Measurements from ENCODE around the gene ZNF19. TPM values are rescaled to one million over a fixed set of nuclear protein-coding genes. Genes with fewer than 3 reads are reported as not detected.

Gene ZNF19
- total RNA-seq, 1 donor from 2014 or later: 2.1 TPM

GRCh38 chr16:71474864-71475263 lies 14.3 kb downstream of the ZNF19 start:
- intact Hi-C loops (cut with micrococcal nuclease): no loop called here
- no peak for DNase-seq
- no peak overlapping the region for H3K4me3 Mint-ChIP-seq
- H3K27ac Mint-ChIP-seq: no peak overlapping the region
- H3K9me3 Mint-ChIP-seq: no peaks in the 10 kb centered on the region
- peaks cover 9% of the 10 kb centered on the region for H3K4me1 Mint-ChIP-seq
- no peaks in the 10 kb centered on the region for H3K36me3 Mint-ChIP-seq (ENCODE audit: low read depth)
- H3K27me3 Mint-ChIP-seq: no peaks in the 10 kb centered on the region

GRCh38 chr16:71473891-71474290 lies 15.2 kb downstream of the ZNF19 start:
- no peaks in the 10 kb centered on the region for H3K9me3 Mint-ChIP-seq
- no peak overlapping the region for H3K4me3 Mint-ChIP-seq
- no peak overlapping the region for H3K27ac Mint-ChIP-seq
- H3K4me1 Mint-ChIP-seq: peaks cover 9% of the 10 kb centered on the region
- no peak for DNase-seq
- no peaks in the 10 kb centered on the region for H3K36me3 Mint-ChIP-seq (ENCODE audit: low read depth)
- no peaks in the 10 kb centered on the region for H3K27me3 Mint-ChIP-seq
- intact Hi-C loops (cut with micrococcal nuclease): no loop called here

DNA sequence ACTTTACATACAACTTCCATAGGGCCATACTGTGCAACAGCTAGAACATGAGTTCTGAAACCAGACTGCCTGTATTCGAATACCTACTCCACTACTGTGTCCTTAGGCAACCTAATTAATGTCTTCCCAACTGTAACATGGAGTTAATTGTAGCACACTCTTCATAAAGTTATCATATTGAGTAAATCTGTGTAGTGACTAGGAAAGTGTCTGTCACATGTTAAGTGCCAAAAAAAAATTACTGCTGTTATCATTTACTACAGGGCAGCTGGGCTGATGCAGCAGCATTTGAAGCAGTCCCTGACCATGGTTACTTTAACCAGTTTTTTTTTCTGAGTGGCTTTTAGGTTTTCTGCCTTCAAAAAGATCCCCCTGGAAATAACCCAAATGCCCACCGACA lies 16.2 kb downstream of the ZNF19 start:
- Mint-ChIP-seq H3K36me3 (ENCODE audit: low read depth) (no peaks in the 10 kb centered on the region), H3K9me3 (no peaks in the 10 kb centered on the region), H3K27me3 (no peaks in the 10 kb centered on the region), H3K4me1 (peaks cover 9% of the 10 kb centered on the region), H3K27ac (no peak overlapping the region), H3K4me3 (no peak overlapping the region)
- no peak for DNase-seq
- intact Hi-C loops (cut with micrococcal nuclease): no loop called here

DNA sequence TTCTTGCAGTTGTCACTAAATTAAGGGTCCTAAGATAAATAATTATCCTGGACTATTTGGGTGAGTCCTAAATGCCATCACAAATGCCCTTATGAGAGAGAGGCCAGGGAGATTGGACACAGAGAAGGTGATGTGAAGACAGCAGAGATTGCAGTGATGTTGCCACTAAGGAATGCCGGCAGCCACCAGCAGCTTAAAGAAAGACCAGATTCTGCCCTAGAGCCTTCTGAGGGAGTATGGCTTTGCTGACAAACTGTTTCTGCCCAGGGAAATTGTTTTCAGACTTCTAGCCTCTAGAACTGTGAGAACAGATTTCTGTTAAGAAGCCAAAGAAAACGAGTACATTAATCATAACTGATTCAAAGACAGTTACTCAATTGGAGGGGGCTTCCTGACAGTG lies 17.1 kb downstream of the ZNF19 start:
- Mint-ChIP-seq H3K4me1 (peaks cover 4% of the 10 kb centered on the region), H3K36me3 (ENCODE audit: low read depth) (no peaks in the 10 kb centered on the region), H3K27me3 (no peaks in the 10 kb centered on the region), H3K9me3 (no peaks in the 10 kb centered on the region), H3K27ac (no peak overlapping the region), H3K4me3 (no peak overlapping the region)
- intact Hi-C loops (cut with micrococcal nuclease): no loop called here
- DNase-seq: no peak

- no peak overlapping the region for H3K27ac Mint-ChIP-seq
- H3K27me3 Mint-ChIP-seq: no peaks in the 10 kb centered on the region
- no peaks in the 10 kb centered on the region for H3K36me3 Mint-ChIP-seq (ENCODE audit: low read depth)
- H3K4me3 Mint-ChIP-seq: no peak overlapping the region
- intact Hi-C loops (cut with micrococcal nuclease): loop anchor here (10.0 kb wide), 1 partner anchor 183 kb away; the partner anchor contains the start of gene CMTR2
- H3K4me1 Mint-ChIP-seq: peaks cover 3% of the 10 kb centered on the region
- DNase-seq: peak; percentile 77
- no peaks in the 10 kb centered on the region for H3K9me3 Mint-ChIP-seq
These were observed 21.3 kb downstream of the ZNF19 start for GRCh38 chr16:71467810-71468209.

DNA sequence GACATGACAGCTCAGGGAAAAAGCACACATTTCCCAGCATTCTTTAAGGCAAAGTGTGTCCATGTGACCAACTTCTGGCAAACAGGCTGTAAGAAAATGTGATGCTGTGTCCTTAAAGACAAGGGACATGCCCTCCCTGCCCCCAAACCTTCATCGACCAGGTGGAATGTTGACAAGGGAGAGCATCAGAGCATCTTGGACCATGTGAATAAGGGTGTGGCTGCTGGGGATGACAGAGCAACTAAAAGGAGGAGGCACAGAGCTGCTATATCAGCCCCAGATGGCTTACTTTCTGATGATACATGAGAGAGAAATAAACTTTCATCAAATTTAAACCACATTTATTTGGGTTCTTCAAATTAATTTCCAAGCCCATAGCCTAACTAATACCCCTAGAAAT lies 24.9 kb downstream of the ZNF19 start:
- no peak overlapping the region for H3K4me3 Mint-ChIP-seq
- peaks cover 9% of the 10 kb centered on the region for H3K4me1 Mint-ChIP-seq
- no peaks in the 10 kb centered on the region for H3K36me3 Mint-ChIP-seq (ENCODE audit: low read depth)
- no peaks in the 10 kb centered on the region for H3K27me3 Mint-ChIP-seq
- intact Hi-C loops (cut with micrococcal nuclease): loop anchor here (10.0 kb wide), 1 partner anchor 179 kb away; the partner anchor contains the start of gene CMTR2
- DNase-seq: no peak
- peaks cover 3% of the 10 kb centered on the region for H3K9me3 Mint-ChIP-seq
- no peak overlapping the region for H3K27ac Mint-ChIP-seq

- Mint-ChIP-seq H3K9me3 (peaks cover 3% of the 10 kb centered on the region), H3K27me3 (no peaks in the 10 kb centered on the region), H3K36me3 (ENCODE audit: low read depth) (no peaks in the 10 kb centered on the region), H3K4me3 (peak within 1 kb of the TSS; percentile 91), H3K27ac (peak within 1 kb of the TSS; percentile 81), H3K4me1 (peaks cover 9% of the 10 kb centered on the region)
- intact Hi-C loops (cut with micrococcal nuclease): loop anchor here (1.0 to 10.0 kb wide), 2 partner anchors 22 to 177 kb away; partner anchors contain the start of gene CMTR2
- peak; percentile 94 for DNase-seq
These were observed 27.2 kb downstream of the ZNF19 start, which contains the start of gene ZNF23 for GRCh38 chr16:71461686-71462648. TSS of gene ZNF23 (minus strand) at chr16:71462247. CDS start at chr16:71456796, 5,451 bp downstream.

- DNase-seq: no peak
- peaks cover 3% of the 10 kb centered on the region for H3K9me3 Mint-ChIP-seq
- no peak overlapping the region for H3K27ac Mint-ChIP-seq
- H3K4me3 Mint-ChIP-seq: peak overlapping the region; percentile 91
- intact Hi-C loops (cut with micrococcal nuclease): loop anchor here (10.0 kb wide), 1 partner anchor 176 kb away; the partner anchor contains the start of gene CMTR2
- H3K4me1 Mint-ChIP-seq: peaks cover 9% of the 10 kb centered on the region
- H3K36me3 Mint-ChIP-seq (ENCODE audit: low read depth): peaks cover 6% of the 10 kb centered on the region
- H3K27me3 Mint-ChIP-seq: no peaks in the 10 kb centered on the region
These were observed 28.2 kb downstream of the ZNF19 start for GRCh38 chr16:71460941-71461340.

DNA sequence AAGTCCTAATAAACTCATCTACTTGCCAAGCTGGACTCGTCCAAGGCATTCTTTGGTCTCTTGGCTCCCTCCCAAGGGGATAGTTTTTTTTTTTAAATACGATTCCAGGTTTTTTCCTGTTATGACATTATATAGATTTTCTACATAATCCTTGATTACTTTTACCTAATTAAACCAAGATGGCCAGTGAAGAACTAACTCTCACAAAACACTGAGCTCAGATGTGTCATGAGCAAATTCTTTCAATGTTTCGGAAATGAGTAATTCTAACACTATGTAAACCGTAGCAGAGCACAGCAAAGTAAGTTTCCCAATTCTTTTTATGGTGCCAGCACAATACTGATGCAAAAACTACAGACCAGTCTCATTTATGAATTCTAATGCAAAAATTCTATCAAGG lies 28.9 kb downstream of the ZNF19 start:
- no peaks in the 10 kb centered on the region for H3K27me3 Mint-ChIP-seq
- H3K4me1 Mint-ChIP-seq: peaks cover 9% of the 10 kb centered on the region
- intact Hi-C loops (cut with micrococcal nuclease): loop anchor here (10.0 kb wide), 1 partner anchor 175 kb away; the partner anchor contains the start of gene CMTR2
- DNase-seq: no peak
- peaks cover 6% of the 10 kb centered on the region for H3K36me3 Mint-ChIP-seq (ENCODE audit: low read depth)
- no peak overlapping the region for H3K4me3 Mint-ChIP-seq
- H3K9me3 Mint-ChIP-seq: peaks cover 3% of the 10 kb centered on the region
- no peak overlapping the region for H3K27ac Mint-ChIP-seq

DNA sequence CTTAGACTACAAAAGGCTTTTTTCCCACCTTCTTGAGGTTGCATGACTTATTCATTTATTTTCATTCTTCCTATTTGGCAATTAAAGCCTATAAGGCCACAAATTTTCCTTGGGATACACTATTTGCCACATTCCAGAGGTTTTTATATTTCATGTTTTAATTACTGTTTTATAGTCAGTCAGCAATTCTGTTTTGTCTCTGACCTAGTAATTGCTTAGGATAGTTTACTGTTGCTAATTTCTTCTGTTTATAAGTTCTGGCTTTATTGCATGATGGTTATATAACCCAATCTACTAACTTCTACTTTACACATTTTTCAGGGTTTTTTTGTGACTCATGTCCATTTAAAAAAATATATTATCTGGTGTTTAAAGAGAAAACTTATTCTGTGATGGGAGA lies 29.6 kb downstream of the ZNF19 start:
- Mint-ChIP-seq H3K27ac (no peak overlapping the region), H3K4me3 (no peak overlapping the region), H3K4me1 (peaks cover 9% of the 10 kb centered on the region), H3K27me3 (no peaks in the 10 kb centered on the region), H3K9me3 (peaks cover 6% of the 10 kb centered on the region), H3K36me3 (ENCODE audit: low read depth) (peaks cover 13% of the 10 kb centered on the region)
- no peak for DNase-seq
- intact Hi-C loops (cut with micrococcal nuclease): no loop called here

DNA sequence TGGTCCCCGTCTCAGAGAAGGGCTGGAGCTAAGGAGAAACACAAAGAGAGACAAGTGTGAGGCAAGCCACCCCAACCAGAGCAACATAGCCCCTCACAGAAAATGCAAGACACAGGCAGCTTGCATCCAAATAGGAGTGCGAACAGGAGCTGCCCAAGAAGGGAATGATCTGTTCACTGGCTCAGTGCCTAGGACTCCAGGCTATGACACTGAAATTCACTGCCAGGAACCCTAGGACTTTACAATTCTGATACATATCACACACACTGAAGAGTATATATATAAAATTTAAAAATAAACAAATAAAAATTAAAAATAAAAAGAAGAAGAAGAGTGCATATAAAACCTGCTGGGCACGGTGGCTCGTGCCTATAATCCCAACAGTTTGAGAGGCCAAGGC lies 32.3 kb downstream of the ZNF19 start:
- no peaks in the 10 kb centered on the region for H3K27me3 Mint-ChIP-seq
- no peak for DNase-seq
- H3K36me3 Mint-ChIP-seq (ENCODE audit: low read depth): peaks cover 39% of the 10 kb centered on the region
- no peaks in the 10 kb centered on the region for H3K4me1 Mint-ChIP-seq
- intact Hi-C loops (cut with micrococcal nuclease): no loop called here
- no peak overlapping the region for H3K27ac Mint-ChIP-seq
- peaks cover 19% of the 10 kb centered on the region for H3K9me3 Mint-ChIP-seq
- no peak overlapping the region for H3K4me3 Mint-ChIP-seq

DNA sequence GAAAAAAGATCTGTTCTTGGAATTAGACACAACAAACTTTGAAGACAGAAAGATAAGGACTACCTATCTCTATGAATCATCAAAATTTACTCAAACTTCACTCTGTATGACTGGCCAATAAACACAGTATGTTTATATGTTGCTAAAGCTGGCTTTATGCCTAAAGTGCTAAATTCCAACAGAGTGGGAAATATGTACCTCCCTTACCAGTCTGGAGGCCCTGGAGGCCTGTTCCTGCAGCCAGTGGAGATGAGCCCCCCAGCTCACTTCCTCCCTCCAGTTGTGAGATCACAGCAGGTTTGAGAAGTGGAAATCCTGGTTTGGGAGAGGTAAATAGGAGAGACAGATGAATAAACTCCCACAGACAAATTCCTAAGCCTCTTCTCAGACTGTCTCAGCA lies 36.1 kb downstream of the ZNF19 start:
- Mint-ChIP-seq H3K9me3 (peaks cover 35% of the 10 kb centered on the region), H3K27ac (no peak overlapping the region), H3K27me3 (no peaks in the 10 kb centered on the region), H3K4me1 (no peaks in the 10 kb centered on the region), H3K36me3 (ENCODE audit: low read depth) (peaks cover 74% of the 10 kb centered on the region), H3K4me3 (no peak overlapping the region)
- no peak for DNase-seq
- intact Hi-C loops (cut with micrococcal nuclease): no loop called here

DNA sequence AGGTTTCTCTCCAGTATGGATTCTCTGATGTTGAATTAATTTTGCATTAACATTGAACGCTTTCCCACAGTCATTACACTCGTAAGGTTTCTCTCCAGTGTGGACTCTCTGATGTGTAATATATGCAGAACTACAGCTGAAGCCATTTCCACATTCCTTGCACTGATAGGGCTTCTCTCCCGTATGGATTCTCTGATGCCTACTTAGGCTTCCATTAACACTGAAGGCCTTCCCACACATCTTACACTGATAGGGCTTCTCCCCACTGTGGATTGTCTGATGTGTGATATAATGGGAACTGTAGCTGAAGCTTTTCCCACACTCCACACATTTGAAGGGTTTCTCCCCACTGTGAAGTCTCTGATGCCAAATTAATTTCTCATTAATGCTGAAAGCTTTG lies 40.1 kb downstream of the ZNF19 start:
- H3K27ac Mint-ChIP-seq: no peak overlapping the region
- H3K36me3 Mint-ChIP-seq (ENCODE audit: low read depth): peaks cover 57% of the 10 kb centered on the region
- no peak for DNase-seq
- no peaks in the 10 kb centered on the region for H3K27me3 Mint-ChIP-seq
- no peaks in the 10 kb centered on the region for H3K4me1 Mint-ChIP-seq
- intact Hi-C loops (cut with micrococcal nuclease): no loop called here
- H3K4me3 Mint-ChIP-seq: no peak overlapping the region
- H3K9me3 Mint-ChIP-seq: peaks cover 36% of the 10 kb centered on the region

DNA sequence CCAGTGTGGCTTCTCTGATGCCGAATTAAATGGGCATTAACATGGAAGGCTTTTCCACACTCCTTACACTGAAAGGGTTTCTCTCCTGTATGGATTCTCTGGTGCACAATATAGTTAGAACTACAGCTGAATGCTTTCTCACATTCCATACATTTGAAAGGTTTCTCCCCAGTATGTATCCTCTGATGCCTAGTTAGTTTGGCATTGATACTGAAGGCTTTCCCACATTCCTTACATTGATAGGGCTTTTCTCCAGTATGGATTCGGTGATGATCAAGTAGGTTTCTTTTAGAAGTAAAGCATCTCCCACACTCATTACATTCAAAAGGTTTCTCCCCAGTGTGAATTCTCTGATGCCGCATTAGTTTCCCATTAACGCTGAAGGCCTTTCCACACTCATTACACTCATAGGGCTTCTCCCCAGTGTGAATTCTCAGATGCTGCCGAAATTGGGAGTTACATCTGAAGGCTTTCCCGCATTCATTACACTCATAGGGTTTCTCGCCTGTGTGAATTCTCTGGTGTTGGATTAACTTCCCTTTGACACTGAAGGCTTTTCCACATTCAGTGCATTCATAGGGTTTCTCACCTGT lies 40.8 kb downstream of the ZNF19 start:
- no peak for DNase-seq
- Mint-ChIP-seq H3K9me3 (peaks cover 38% of the 10 kb centered on the region), H3K4me3 (no peak overlapping the region), H3K27ac (no peak overlapping the region), H3K4me1 (no peaks in the 10 kb centered on the region), H3K27me3 (no peaks in the 10 kb centered on the region), H3K36me3 (ENCODE audit: low read depth) (peaks cover 50% of the 10 kb centered on the region)
- intact Hi-C loops (cut with micrococcal nuclease): no loop called here

Data from activated CD4-positive, alpha-beta T cell treated with anti-CD3 and anti-CD28 coated beads, Interleukin-2, amount 10 ng/mL, durations not matched to agents 24 days and 14 days (primary cell).